Ovary (tissue), 3 donors: ENCODE data around the gene AKR1D1.

Experiments
- EP300 ChIP-seq: sonication (generic); formaldehyde crosslinking; IDR thresholded peaks from one replicate; pipeline ENCODE4 v1.6.1; 2017; ENCODE audit warnings: antibody characterized with exemption
- POLR2A ChIP-seq: fragments of 450-650 bp; IDR thresholded peaks from one replicate; pipeline ENCODE4 v1.6.1; 2017; ENCODE audit warnings: antibody characterized with exemption, mild to moderate bottlenecking, moderate library complexity
- TF ChIP-seq, protein P1 (sequence below), 3 donors: fragments of 450-650 bp in 2 of 3; fragments of 200-600 bp in 1 of 3; IDR thresholded peaks; one replicate each; pipeline versions ENCODE4 v1.5.1 to v1.8.0; 2016 to 2022; ENCODE audit warnings: antibody characterized with exemption in 3 of 3, mild to moderate bottlenecking in 1 of 3
- donor health status: DM: no; HTN: no; CAD: no.

DNA sequence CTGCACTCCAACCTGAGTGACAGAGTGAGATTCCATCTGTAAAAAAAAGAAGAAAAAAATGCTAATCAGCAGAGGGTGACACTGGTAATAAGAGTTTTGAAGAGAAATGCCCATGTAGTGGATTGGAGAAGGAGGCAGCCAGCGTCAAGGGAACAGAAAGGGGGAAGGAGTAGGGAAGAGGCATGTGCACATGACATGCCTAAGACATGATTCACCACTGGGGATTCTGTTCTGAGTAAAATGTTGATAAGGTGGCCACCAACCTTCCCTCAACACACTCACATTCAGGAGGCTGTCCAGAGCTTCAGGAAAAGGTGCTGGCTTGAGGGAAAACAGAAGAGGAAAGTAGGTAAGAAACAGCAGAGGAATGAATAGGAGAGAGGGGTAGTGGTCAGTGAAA, 39.9 kb downstream of the AKR1D1 start:
- TF ChIP-seq, protein P1, sequence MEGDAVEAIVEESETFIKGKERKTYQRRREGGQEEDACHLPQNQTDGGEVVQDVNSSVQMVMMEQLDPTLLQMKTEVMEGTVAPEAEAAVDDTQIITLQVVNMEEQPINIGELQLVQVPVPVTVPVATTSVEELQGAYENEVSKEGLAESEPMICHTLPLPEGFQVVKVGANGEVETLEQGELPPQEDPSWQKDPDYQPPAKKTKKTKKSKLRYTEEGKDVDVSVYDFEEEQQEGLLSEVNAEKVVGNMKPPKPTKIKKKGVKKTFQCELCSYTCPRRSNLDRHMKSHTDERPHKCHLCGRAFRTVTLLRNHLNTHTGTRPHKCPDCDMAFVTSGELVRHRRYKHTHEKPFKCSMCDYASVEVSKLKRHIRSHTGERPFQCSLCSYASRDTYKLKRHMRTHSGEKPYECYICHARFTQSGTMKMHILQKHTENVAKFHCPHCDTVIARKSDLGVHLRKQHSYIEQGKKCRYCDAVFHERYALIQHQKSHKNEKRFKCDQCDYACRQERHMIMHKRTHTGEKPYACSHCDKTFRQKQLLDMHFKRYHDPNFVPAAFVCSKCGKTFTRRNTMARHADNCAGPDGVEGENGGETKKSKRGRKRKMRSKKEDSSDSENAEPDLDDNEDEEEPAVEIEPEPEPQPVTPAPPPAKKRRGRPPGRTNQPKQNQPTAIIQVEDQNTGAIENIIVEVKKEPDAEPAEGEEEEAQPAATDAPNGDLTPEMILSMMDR (IDR thresholded peaks at IDR 0.05): no peak
- TF ChIP-seq POLR2A (no peak), EP300 (no peak)
